HEK293 (cell line): ENCODE measurements around the gene ACKR1.

ENCODE experiments used
- GLIS2 ChIP-seq: fragments of 450-650 bp; formaldehyde crosslinking; IDR thresholded peaks from 2 replicates; pipeline ENCODE4 v1.5.1; 2016; ENCODE audit warnings: missing biosample characterization, missing genetic modification characterization
- KLF9 ChIP-seq: fragments of 450-650 bp; formaldehyde crosslinking; IDR thresholded peaks from 2 replicates; pipeline ENCODE4 v1.5.1; 2016; ENCODE audit warnings: missing biosample characterization, missing genetic modification characterization, low read depth
- TRIM28 ChIP-seq: IDR thresholded peaks from 2 replicates; pipeline ENCODE4 v1.6.1; 2011; ENCODE audit warnings: low read length, control low read depth, borderline replicate concordance
- YY1 ChIP-seq: fragments of 450-650 bp; formaldehyde crosslinking; IDR thresholded peaks from 2 replicates; pipeline ENCODE4 v1.5.1; 2018; ENCODE audit warnings: missing biosample characterization, missing genetic modification characterization
- ZBTB21 ChIP-seq: fragments of 450-650 bp; formaldehyde crosslinking; IDR thresholded peaks from 2 replicates; pipeline ENCODE4 v1.5.1; 2017; ENCODE audit warnings: missing biosample characterization, missing genetic modification characterization
- ZNF274 ChIP-seq, 2 experiments: fragments of 200-500 bp in 1 of 2; fragments of 450-650 bp in 1 of 2; sonication (Bioruptor generic) in 1 of 2; formaldehyde crosslinking in 1 of 2; IDR thresholded peaks; 2 replicates each; pipeline versions ENCODE4 v1.5.1 to v1.6.1; 2014 to 2016; ENCODE audit warnings: borderline replicate concordance in 1 of 2, inconsistent platforms in 1 of 2, low read length in 1 of 2, missing biosample characterization in 1 of 2, missing genetic modification characterization in 1 of 2
- ZNF549 ChIP-seq: fragments of 450-650 bp; IDR thresholded peaks from 2 replicates; pipeline ENCODE4 v1.5.1; 2018; ENCODE audit warnings: missing biosample characterization, missing genetic modification characterization, mild to moderate bottlenecking, inconsistent platforms, moderate library complexity
- TF ChIP-seq, protein P1 (sequence below): fragments of 450-650 bp; formaldehyde crosslinking; IDR thresholded peaks from 2 replicates; pipeline ENCODE4 v1.5.1; 2016; ENCODE audit warnings: missing biosample characterization, missing genetic modification characterization
- TF ChIP-seq, protein P2 (sequence below): fragments of 450-650 bp; formaldehyde crosslinking; IDR thresholded peaks from 2 replicates; pipeline ENCODE4 v1.5.1; 2016; ENCODE audit warnings: missing biosample characterization, missing genetic modification characterization
- TF ChIP-seq, protein P3 (sequence below): fragments of 450-650 bp; formaldehyde crosslinking; IDR thresholded peaks from 2 replicates; pipeline ENCODE4 v1.5.1; 2017; ENCODE audit warnings: missing biosample characterization, missing genetic modification characterization

DNA sequence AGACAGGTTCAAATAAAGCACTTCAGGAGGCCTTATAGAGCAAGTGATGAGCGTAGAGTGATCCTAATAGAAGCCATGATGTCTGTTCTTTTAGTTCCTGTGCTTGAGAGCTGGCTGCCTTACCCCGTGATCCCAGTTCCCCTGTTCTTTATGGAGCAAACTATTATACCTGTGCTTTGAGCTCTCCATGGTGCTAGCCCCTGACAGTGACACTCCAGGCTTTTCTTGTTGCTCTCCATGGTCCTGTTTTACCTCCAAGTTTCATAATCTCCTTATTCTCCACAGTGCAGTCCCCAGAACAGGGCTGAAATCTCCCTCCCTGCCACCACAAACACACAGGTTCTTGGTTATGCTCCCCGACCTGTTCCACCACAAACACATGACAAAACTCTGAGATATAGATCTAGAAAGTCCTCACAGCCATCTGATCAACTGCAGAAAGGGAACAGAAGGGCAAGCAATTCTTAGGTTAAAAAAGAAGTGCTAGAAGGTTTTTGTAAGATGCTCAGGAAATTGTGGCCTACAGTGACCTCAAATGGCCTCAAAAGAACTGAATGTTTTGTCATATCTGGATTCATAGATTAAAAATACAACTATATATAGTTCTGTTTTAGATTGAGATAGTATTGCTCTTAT lies 27.3 kb upstream of the ACKR1 start:
- TF ChIP-seq YY1 (tag by site-specific recombination) (no peak), ZNF274 (IDR thresholded peaks at IDR 0.05; ENCODE audit: low read length) (no peak), ZNF274 (tag by site-specific recombination; IDR thresholded peaks at IDR 0.05; ENCODE audit: borderline replicate concordance) (no peak), KLF9 (tag by site-specific recombination) (no peak), GLIS2 (no peak), ZNF549 (tag by site-specific recombination) (no peak), TRIM28 (no peak; the same call in 1 of the 2 replicates), ZBTB21 (tag by site-specific recombination) (no peak)
- TF ChIP-seq, protein P1, sequence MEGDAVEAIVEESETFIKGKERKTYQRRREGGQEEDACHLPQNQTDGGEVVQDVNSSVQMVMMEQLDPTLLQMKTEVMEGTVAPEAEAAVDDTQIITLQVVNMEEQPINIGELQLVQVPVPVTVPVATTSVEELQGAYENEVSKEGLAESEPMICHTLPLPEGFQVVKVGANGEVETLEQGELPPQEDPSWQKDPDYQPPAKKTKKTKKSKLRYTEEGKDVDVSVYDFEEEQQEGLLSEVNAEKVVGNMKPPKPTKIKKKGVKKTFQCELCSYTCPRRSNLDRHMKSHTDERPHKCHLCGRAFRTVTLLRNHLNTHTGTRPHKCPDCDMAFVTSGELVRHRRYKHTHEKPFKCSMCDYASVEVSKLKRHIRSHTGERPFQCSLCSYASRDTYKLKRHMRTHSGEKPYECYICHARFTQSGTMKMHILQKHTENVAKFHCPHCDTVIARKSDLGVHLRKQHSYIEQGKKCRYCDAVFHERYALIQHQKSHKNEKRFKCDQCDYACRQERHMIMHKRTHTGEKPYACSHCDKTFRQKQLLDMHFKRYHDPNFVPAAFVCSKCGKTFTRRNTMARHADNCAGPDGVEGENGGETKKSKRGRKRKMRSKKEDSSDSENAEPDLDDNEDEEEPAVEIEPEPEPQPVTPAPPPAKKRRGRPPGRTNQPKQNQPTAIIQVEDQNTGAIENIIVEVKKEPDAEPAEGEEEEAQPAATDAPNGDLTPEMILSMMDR (tag by site-specific recombination), result no peak
- TF ChIP-seq, protein P2, sequence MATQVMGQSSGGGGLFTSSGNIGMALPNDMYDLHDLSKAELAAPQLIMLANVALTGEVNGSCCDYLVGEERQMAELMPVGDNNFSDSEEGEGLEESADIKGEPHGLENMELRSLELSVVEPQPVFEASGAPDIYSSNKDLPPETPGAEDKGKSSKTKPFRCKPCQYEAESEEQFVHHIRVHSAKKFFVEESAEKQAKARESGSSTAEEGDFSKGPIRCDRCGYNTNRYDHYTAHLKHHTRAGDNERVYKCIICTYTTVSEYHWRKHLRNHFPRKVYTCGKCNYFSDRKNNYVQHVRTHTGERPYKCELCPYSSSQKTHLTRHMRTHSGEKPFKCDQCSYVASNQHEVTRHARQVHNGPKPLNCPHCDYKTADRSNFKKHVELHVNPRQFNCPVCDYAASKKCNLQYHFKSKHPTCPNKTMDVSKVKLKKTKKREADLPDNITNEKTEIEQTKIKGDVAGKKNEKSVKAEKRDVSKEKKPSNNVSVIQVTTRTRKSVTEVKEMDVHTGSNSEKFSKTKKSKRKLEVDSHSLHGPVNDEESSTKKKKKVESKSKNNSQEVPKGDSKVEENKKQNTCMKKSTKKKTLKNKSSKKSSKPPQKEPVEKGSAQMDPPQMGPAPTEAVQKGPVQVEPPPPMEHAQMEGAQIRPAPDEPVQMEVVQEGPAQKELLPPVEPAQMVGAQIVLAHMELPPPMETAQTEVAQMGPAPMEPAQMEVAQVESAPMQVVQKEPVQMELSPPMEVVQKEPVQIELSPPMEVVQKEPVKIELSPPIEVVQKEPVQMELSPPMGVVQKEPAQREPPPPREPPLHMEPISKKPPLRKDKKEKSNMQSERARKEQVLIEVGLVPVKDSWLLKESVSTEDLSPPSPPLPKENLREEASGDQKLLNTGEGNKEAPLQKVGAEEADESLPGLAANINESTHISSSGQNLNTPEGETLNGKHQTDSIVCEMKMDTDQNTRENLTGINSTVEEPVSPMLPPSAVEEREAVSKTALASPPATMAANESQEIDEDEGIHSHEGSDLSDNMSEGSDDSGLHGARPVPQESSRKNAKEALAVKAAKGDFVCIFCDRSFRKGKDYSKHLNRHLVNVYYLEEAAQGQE (tag by site-specific recombination), result peak; percentile 100
- TF ChIP-seq, protein P3, sequence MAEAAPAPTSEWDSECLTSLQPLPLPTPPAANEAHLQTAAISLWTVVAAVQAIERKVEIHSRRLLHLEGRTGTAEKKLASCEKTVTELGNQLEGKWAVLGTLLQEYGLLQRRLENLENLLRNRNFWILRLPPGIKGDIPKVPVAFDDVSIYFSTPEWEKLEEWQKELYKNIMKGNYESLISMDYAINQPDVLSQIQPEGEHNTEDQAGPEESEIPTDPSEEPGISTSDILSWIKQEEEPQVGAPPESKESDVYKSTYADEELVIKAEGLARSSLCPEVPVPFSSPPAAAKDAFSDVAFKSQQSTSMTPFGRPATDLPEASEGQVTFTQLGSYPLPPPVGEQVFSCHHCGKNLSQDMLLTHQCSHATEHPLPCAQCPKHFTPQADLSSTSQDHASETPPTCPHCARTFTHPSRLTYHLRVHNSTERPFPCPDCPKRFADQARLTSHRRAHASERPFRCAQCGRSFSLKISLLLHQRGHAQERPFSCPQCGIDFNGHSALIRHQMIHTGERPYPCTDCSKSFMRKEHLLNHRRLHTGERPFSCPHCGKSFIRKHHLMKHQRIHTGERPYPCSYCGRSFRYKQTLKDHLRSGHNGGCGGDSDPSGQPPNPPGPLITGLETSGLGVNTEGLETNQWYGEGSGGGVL (tag by site-specific recombination), result no peak
